OCI-LY7 (cell line): ENCODE measurements around the gene PGAP3.

Experiments
- CTCF ChIP-seq: fragments of 200-600 bp; sonication (generic); conservative IDR thresholded peaks from 2 replicates; pipeline ENCODE4 v1.5.1; 2014; ENCODE audit warnings: mild to moderate bottlenecking, antibody characterized with exemption, low read length, moderate library complexity, mixed read lengths
- EZH2phosphoT487 ChIP-seq: fragments of 200-600 bp; sonication (generic); IDR thresholded peaks from 2 replicates; pipeline ENCODE4 v1.6.1; 2018; ENCODE audit warnings: low read depth, borderline replicate concordance, mild to moderate bottlenecking, mixed run types, antibody characterized with exemption, low read length, moderate library complexity, mixed read lengths

GRCh38 chr17:39641097-39641496 is 46.8 kb downstream of the PGAP3 start:
- TF ChIP-seq CTCF (no peak), EZH2phosphoT487 (no peak)
